Putamen (tissue), 1 donor: ENCODE results near the gene FLOT1.

Source experiments
- DNase-seq: peaks from one replicate; pipeline ENCODE4 v3.0.0-alpha.2; 2016; ENCODE audit warnings: low spot score

Gene FLOT1

DNA sequence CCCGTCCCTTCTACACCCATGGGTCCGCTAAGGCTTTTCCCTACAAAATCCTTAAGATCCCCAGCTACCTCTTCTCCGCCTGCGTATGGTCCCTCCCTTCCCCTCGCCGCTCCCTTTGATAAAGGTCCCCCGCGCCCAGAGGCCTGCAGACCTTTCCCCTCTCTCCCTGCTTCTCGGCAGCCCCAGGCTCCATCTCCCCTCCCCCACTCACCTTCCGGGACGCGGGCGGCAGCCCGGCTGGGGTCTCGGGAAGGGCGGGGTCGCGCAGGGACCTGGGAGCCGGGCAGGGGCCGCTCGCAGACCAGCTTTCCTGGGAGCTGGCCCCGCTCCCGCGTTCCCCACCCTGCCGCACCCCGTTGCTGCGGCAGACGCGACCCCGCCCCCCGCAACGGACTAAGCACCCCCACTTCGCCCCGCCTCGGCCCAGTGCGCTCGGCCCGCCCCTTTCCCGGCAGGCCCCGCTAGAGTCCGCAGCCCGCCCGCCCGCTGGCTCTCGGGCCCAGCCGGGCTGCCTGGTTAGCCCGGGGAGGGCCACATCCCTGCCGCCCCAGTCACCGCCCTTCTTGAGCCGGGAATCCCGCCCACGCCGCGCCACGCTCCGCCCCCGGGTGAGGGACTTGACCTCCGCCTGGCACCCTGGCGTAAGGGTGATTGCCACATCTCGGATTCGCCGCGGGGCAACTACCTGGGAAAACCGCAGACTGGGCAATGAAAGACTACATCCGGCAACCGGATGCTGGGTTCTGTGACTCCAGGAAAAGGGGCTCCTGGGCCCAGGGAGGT is at the start of gene FLOT1:
FLOT1 (minus strand) TSS at position 372 of the 783 bp plus-strand sequence. CDS start 498 bp downstream, outside the sequence.
- peak; percentile 92 for DNase-seq

DNA sequence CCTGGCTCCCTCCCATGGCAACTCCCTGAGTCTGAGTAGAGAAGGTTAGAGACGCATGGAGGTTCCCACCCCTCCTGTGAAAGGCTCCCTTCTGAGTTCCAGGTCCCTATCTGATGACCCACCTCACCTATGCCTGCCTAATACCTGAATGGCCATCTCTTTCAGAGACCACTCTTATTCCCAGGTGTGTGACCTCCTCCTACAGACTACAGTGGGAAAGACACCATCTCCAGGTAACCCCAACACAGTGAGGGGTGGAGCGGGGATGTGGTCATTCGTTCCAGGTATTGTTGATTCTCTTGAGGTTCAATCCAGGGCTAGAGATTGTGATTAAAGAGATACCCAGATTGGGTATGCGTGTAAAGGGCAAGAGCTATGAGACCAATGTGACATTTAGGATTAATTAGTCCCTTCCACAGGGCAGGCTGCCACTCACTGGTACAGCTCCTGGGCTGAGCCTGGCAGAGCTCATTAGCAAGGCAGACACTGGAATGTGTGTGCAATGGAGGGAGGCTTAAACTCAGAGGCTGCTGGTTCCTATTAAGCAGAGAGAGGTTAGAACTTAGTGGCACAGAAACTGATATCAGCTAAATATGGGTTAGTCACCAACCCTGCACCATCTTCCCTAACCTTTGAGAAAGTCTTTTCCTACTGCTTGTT is 48.4 kb upstream of the FLOT1 start:
- no peak for DNase-seq

GRCh38 chr6:30789606-30790005 is 47.1 kb upstream of the FLOT1 start:
- no peak for DNase-seq

DNA sequence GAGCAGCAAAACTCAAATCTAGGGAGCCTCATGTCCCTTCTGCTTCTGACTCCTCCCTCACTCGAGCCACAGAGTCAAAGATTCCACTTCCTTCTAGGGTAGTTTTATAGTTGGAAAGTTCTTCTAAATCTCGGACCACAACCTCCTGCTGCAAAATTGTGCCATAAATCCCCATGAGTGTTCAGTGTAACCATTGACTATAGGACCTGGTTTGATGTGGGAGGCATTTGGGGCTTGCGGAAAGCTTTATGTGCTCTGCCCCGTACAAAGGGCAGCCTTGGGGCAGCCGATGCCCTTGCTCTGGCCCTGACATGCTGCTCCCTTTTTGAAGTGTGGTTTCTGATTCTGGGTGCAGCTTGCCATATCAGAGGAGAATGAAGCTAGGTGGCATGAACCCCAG is 45.5 kb upstream of the FLOT1 start:
- peak; percentile 11 for DNase-seq

DNA sequence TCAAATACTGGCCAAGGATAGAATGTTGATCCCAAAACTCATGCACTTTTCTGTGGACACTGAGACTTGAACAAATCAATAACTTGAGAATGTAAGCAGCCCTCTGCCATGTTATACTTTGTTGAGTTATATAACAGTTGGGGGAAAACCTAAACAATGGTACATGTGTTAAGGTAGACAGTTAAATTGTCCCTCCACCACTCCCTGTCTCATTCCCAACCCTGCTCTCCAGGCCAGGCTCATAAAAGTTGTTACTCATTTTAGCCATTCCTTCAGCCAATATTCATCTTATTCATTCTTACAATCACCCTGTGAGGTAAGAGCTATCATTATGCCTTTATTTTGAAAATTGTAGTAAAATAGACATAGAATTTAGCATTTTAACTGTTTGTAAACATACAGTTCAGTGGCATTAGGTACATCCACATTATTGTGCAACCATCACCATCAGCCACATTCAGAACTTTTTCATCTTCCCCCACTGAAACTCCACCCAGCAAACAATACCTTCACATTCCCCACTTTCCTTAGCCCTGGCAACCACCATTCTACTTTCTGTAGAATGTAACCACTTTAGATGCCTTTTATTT is 40.0 kb upstream of the FLOT1 start:
- no peak for DNase-seq

- peak; percentile 89 for DNase-seq
These were observed 39.4 kb upstream of the FLOT1 start for GRCh38 chr6:30781743-30782424.

DNA sequence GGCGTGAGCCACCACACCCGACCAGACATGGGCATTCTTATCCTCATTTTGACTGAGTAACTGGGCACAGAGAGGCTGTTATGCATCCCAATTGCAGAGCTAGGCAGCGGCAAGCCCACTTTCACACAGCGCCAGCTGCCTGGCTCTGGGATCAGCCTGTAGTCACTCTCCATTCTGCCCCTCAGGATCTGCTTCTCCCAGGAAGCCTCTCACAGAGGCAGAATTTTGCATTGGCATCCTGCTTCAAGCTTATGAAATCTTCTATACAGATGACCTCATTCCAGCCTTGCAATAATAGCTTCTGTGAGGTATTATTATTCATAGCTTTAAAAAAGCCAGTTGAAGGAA is 38.9 kb upstream of the FLOT1 start:
- no peak for DNase-seq

GRCh38 chr6:30780642-30780920 is 38.1 kb upstream of the FLOT1 start:
- no peak for DNase-seq

DNA sequence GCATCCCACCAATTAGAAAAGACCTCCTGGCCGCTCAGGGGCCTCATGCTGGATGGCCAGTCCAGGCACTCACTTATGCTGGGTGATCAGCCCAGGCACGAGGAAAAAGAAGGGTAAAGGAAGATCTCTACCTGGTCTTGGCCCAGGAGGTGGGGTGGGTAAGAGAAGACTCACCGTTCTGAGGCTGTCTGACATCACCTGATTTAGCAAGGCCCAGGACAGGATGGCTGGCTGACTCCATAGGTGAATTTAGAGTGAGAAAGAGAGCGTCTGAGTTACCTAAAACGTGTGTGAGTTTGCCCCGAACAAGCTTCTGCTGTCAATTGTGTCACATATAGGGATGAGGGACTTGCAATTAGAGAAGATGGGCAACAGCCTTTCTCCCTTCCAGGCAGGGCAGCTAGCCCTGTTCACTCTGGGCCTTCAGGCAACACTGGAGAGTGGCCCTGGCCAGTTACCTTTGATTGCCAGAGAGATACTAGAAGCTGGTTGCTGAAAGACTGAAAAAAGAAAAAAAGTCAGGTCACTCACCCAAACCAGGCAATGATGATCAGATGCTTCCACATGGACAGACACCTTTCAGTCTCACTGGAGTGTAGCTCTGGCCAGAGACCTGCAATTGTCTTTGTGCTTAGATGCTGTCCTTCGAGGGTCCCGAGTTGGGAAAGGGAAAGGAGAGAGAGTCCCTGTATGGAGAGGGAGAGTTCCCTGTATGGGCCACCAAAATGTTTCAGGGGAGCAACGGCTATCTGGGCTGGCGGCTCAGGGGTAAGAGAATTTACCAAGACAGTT is 37.6 kb upstream of the FLOT1 start:
- no peak for DNase-seq

- no peak for DNase-seq
These were observed 35.6 kb upstream of the FLOT1 start for GRCh38 chr6:30778001-30778635.

GRCh38 chr6:30777155-30777485 is 34.6 kb upstream of the FLOT1 start:
- no peak for DNase-seq

GRCh38 chr6:30776390-30777154 is 34.1 kb upstream of the FLOT1 start:
- no peak for DNase-seq

GRCh38 chr6:30775104-30775503 is 32.6 kb upstream of the FLOT1 start:
- DNase-seq, result no peak

DNA sequence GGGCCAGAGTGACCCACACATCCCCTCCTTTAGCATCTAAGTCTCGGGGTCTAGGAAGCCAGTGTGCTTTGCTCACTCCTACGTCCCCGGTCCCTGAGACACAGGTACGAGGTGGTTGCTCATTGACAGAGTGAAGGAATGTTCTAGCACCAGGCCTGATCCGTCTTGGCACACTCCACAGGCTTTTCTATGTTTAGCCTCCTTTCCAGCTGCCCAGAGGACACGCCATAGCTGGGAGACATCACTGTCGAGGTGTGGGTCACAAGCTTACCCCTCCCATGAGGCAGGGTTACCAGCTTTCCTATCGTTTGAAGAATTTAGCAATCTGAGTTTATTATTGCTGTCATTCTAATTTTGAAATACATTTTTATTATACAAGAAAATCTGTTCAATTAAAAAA is 32.2 kb upstream of the FLOT1 start:
- no peak for DNase-seq

DNA sequence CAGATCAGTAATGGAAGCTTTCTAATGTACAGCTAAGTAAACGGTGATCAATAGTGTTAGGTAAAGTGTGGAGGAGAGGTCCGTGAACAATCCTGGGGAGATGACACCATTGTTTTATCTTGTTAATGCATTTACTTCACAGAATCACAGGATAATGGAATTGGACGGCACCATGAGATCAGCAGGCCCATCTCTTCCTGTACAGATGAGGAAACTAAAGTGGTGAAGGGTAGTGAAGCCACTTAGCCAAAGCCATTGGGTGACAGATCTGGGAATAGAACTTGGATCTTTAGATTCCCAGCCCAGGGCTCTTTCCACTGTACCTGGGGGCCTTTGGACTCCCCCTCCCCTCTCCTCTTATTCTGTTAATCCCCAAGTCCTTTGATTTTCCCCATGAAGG is 28.1 kb upstream of the FLOT1 start:
- DNase-seq, result no peak

DNA sequence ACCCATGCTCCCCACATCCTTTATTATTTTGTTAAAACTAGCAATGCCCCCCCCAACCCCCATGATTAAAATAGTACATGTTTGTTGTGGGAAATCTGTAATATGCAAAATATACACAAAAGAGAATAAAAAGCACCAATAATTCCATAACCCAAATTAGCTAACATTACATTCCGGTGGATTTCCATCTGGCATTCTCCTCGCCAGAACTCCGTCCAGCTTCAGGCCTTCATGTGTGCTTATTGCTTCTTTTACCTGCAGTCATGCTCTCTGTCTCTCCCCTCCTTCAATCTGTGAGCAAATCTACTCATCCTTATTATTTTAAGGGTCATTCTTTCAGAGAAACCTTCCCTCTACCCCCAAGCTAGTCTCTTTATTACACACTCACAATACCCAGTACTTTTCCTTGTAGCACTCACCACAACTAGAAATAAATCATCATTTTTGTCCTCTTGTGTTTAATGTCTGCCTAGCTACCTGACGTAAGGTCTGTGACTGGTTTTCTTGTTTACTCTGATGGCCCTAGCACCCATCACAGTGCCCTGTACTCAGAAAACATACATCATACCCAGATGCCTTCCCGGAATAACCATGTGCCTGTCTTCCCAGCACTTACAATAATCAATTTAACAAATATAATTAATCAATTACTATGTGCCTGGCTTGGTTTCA is 27.5 kb upstream of the FLOT1 start:
- no peak for DNase-seq

DNA sequence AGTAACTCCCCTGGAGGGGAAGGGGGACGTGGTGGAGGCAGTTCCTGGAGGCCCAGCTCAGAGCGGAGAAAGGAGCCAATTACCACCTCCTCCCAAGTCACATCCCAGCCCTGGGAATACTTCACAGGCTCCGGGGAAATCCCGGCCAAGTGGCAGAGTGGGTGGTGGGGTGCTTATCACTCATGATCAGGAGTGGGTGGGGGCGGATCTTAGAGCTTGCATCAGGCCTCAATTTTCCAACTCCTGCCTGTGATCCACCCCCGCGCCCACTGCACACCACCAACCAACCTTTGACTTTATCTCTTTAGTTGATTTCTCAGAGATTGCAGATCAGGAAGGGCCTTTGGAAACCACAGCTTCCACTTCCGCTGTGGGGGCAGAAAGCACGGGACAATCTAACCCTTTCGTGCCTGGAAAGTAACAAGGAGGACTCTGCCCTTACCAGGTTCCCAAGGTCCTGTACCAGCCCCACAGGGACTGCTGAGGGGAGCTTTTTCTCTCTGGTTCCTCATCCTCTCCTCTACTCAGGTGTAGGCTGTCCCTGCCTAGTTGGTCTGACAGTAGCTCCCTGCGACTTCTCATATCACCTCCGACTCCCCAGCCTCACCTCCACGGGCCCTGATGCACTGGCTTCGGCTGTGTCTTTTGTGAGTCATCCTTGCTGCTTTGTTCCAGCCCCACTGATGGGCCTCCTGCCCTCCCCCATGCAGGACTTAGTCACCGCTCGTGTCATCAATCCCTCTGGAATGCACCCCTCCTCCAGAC is 26.8 kb upstream of the FLOT1 start:
- peak; percentile 78 for DNase-seq

- no peak for DNase-seq
These were observed 26.2 kb upstream of the FLOT1 start for GRCh38 chr6:30768634-30769087.

- DNase-seq, result no peak
These were observed 25.4 kb upstream of the FLOT1 start for GRCh38 chr6:30767944-30768301.
